Small intestine (tissue), 7 donors: Measurements from ENCODE around the gene ZKSCAN8. TPM values are rescaled to one million over a fixed set of nuclear protein-coding genes. Genes with fewer than 3 reads are reported as not detected.
A peak's percentile ranks its signal among the peaks of the same experiment; 100 is the strongest.
"Not testable (repeated sequence)": the region's sequence is repeated elsewhere in the genome, so short reads cannot be mapped to it uniquely, and the experiment has no call there.

Experiments
- DNase-seq, 2 donors: peaks; one replicate each; pipeline versions ENCODE4 v3.0.0 to v3.0.0-alpha.2; 2013
- FAIRE-seq: peaks from 2 replicates; lab custom pipeline; 2012; peaks lifted over from hg19 to GRCh38; lab: Jason Lieb, UNC
- H3K27ac ChIP-seq, 3 donors: one replicate each; pipeline ENCODE4 v1.5.1; 2013; ENCODE audit warnings: low read length in 2 of 3, mild to moderate bottlenecking in 2 of 3, control low read depth in 1 of 3, inconsistent platforms in 1 of 3, low read depth in 1 of 3, moderate library complexity in 1 of 3
- H3K27me3 ChIP-seq, 3 donors: one replicate each; pipeline ENCODE4 v1.6.1; 2013; ENCODE audit warnings: low read length in 3 of 3, inconsistent platforms in 1 of 3; ENCODE audit not compliant: control insufficient read depth in 3 of 3, insufficient read depth in 3 of 3
- H3K36me3 ChIP-seq, 3 donors: one replicate each; pipeline ENCODE4 v1.6.1; 2013; ENCODE audit warnings: low read length in 3 of 3, inconsistent platforms in 1 of 3, low read depth in 1 of 3, mild to moderate bottlenecking in 1 of 3, moderate library complexity in 1 of 3; ENCODE audit not compliant: control insufficient read depth in 3 of 3, insufficient read depth in 2 of 3
- H3K4me1 ChIP-seq, 3 donors: one replicate each; pipeline ENCODE4 v1.6.1; 2013; ENCODE audit warnings: low read length in 2 of 3, inconsistent platforms in 1 of 3, low read depth in 1 of 3, mild to moderate bottlenecking in 1 of 3, moderate library complexity in 1 of 3; ENCODE audit not compliant: control insufficient read depth in 3 of 3, insufficient read depth in 2 of 3
- H3K4me3 ChIP-seq, 3 donors: one replicate each; pipeline ENCODE4 v1.5.1; 2013; ENCODE audit warnings: low read length in 3 of 3, control low read depth in 1 of 3, inconsistent platforms in 1 of 3, low read depth in 1 of 3, mild to moderate bottlenecking in 1 of 3, moderate library complexity in 1 of 3
- H3K9me3 ChIP-seq, 2 donors: one replicate each; pipeline ENCODE4 v1.6.1; 2013; ENCODE audit warnings: low read depth in 1 of 2, low read length in 1 of 2; ENCODE audit not compliant: control insufficient read depth in 2 of 2, insufficient read depth in 1 of 2
- whole genome bisulfite sequencing, 3 donors: extraction: QIAGEN DNeasy Blood & Tissue Kit; methylation state at CpG; one replicate each; pipeline ENCODE4 v1.1.7; 2013; 5-methylcytosine and 5-hydroxymethylcytosine counted together
- polyA plus RNA-seq, 4 donors: library from polyadenylated mRNA; stranded (reverse) in 3 of 4; unstranded in 1 of 4; fragments of 200-250 nt in 3 of 4; fragments of 120-200 nt in 1 of 4; gene quantifications; one replicate each; pipeline versions ENCODE4 v1.2.1 to v1.2.3, GENCODE V29; 2013
- donor health status: healthy with polysubstance abuse.
- donor health status: control.
- donor health status: control.
- donor health status: Bipolar disorder and iron deficiency.
- donor health status: healthy.

ZKSCAN8 gene
- polyA plus RNA-seq, 4 donors: 1.1 to 20.1 (median 2.3) TPM

- no peak overlapping the region for H3K4me3 ChIP-seq
- 83 to 94% (median 85%) methylated on average over 2 of the region's 2 CpGs for WGBS, 3 donors
- no peak for DNase-seq
- no peak for FAIRE-seq
- H3K4me1 ChIP-seq: no peaks in the 10 kb centered on the region
- peaks cover 0 to 6% (median 0%) of the 10 kb centered on the region in 3 donors for H3K36me3 ChIP-seq
- no peaks in the 10 kb centered on the region for H3K27me3 ChIP-seq
- H3K27ac ChIP-seq: no peak overlapping the region
- no peaks in the 10 kb centered on the region for H3K9me3 ChIP-seq
Measured at GRCh38 chr6:28115799-28116198, 25.9 kb upstream of the ZKSCAN8 start.

GRCh38 chr6:28117386-28118050 is 24.2 kb upstream of the ZKSCAN8 start:
- Histone ChIP-seq H3K36me3 (peaks cover 0 to 6% (median 0%) of the 10 kb centered on the region in 3 donors), H3K27me3 (no peaks in the 10 kb centered on the region), H3K4me1 (no peaks in the 10 kb centered on the region), H3K4me3 (no peak overlapping the region), H3K27ac (no peak overlapping the region), H3K9me3 (no peaks in the 10 kb centered on the region)
- FAIRE-seq (no peak), DNase-seq (no peak)
- WGBS, 3 donors: 92 to 95% (median 93%) methylated on average over 2 of the region's 2 CpGs

- H3K27me3 ChIP-seq: no peaks in the 10 kb centered on the region
- H3K36me3 ChIP-seq: peaks cover 0 to 6% (median 0%) of the 10 kb centered on the region in 3 donors
- WGBS, 3 donors: 81 to 88% (median 83%) methylated on average over 1 of the region's 1 CpG
- no peak overlapping the region for H3K4me3 ChIP-seq
- DNase-seq (no peak), FAIRE-seq (no peak)
- H3K27ac ChIP-seq: no peak overlapping the region
- H3K4me1 ChIP-seq: no peaks in the 10 kb centered on the region
- H3K9me3 ChIP-seq: no peaks in the 10 kb centered on the region
Measured at GRCh38 chr6:28118217-28118616, 23.5 kb upstream of the ZKSCAN8 start.

- H3K9me3 ChIP-seq: no peaks in the 10 kb centered on the region
- 87 to 94% (median 91%) methylated on average over 2 of the region's 2 CpGs for WGBS, 3 donors
- H3K4me3 ChIP-seq: no peak overlapping the region
- FAIRE-seq: no peak
- H3K27ac ChIP-seq: no peak overlapping the region
- peaks cover 0 to 2% (median 0%) of the 10 kb centered on the region in 3 donors for H3K4me1 ChIP-seq
- no peak for DNase-seq
- H3K36me3 ChIP-seq: peaks cover 0 to 11% (median 0%) of the 10 kb centered on the region in 3 donors
- no peaks in the 10 kb centered on the region for H3K27me3 ChIP-seq
Measured at GRCh38 chr6:28121876-28122275, 19.8 kb upstream of the ZKSCAN8 start.

GRCh38 chr6:28122283-28122682 is 19.4 kb upstream of the ZKSCAN8 start:
- H3K36me3 ChIP-seq: peaks cover 0 to 11% (median 0%) of the 10 kb centered on the region in 3 donors
- FAIRE-seq, H3K27ac ChIP-seq, H3K9me3 ChIP-seq, H3K27me3 ChIP-seq, H3K4me3 ChIP-seq, H3K4me1 ChIP-seq, DNase-seq: not testable (repeated sequence)
- WGBS, 3 donors: 85 to 92% (median 90%) methylated on average over 5 of the region's 5 CpGs

GRCh38 chr6:28124350-28124970 is 17.2 kb upstream of the ZKSCAN8 start, which contains the start of gene ZSCAN16:
TSS of gene ZSCAN16 (plus strand) at chr6:28124609. CDS start at chr6:28125444, 835 bp downstream.
- peak; percentile 90 to 93 for DNase-seq
- peak within 1 kb of the TSS; percentile 38 to 80 (median 77) for H3K27ac ChIP-seq
- no peaks in the 10 kb centered on the region for H3K9me3 ChIP-seq
- peaks cover under 1 to 8% (median 7%) of the 10 kb centered on the region in 3 donors for H3K36me3 ChIP-seq
- WGBS, 3 donors: 0 to 1% (median 0%) methylated on average over 26 to 28 of the region's 28 CpGs
- H3K4me1 ChIP-seq: peaks cover 0 to 2% (median 0%) of the 10 kb centered on the region in 3 donors
- H3K27me3 ChIP-seq: no peaks in the 10 kb centered on the region
- H3K4me3 ChIP-seq: peak within 1 kb of the TSS; percentile 59 to 81 (median 72)
- no peak for FAIRE-seq

- peaks cover 0 to 2% (median 0%) of the 10 kb centered on the region in 3 donors for H3K4me1 ChIP-seq
- no peaks in the 10 kb centered on the region for H3K27me3 ChIP-seq
- H3K4me3 ChIP-seq: peak overlapping the region; percentile 59 to 81 (median 72)
- FAIRE-seq: no peak
- DNase-seq: no peak
- peaks cover 2 to 9% (median 7%) of the 10 kb centered on the region in 3 donors for H3K36me3 ChIP-seq
- H3K27ac ChIP-seq: peak overlapping the region; percentile 38 to 80 (median 77)
- 3 to 10% (median 4%) methylated on average over 6 of the region's 6 CpGs for WGBS, 3 donors
- H3K9me3 ChIP-seq: no peaks in the 10 kb centered on the region
Measured at GRCh38 chr6:28124971-28125353, 16.7 kb upstream of the ZKSCAN8 start.

- peaks cover 0 to 2% (median 0%) of the 10 kb centered on the region in 3 donors for H3K4me1 ChIP-seq
- FAIRE-seq (no peak), DNase-seq (no peak)
- H3K27me3 ChIP-seq: no peaks in the 10 kb centered on the region
- peak overlapping the region in 1 of 3 donors; percentile 65 for H3K27ac ChIP-seq
- no peaks in the 10 kb centered on the region for H3K9me3 ChIP-seq
- 59 to 62% (median 60%) methylated on average over 4 of the region's 4 CpGs for WGBS, 3 donors
- peaks cover 2 to 9% (median 6%) of the 10 kb centered on the region in 3 donors for H3K36me3 ChIP-seq
- peak overlapping the region in 1 of 3 donors; percentile 72 for H3K4me3 ChIP-seq
Measured at GRCh38 chr6:28125401-28125800, 16.3 kb upstream of the ZKSCAN8 start.
